GM18499 (cell line): Measurements from ENCODE around the gene DMP1.

Experiments used
- ATAC-seq: cut with Tn5 transposase; IDR thresholded peaks from one replicate; pipeline ENCODE4 v1.9.1; 2021; ENCODE audit warnings: moderate number of reproducible peaks; ENCODE audit not compliant: insufficient read depth, unreplicated experiment

Gene DMP1

GRCh38 chr4:87649980-87650379, at the start of gene DMP1:
Gene DMP1 (plus strand): TSS chr4:87650280. CDS start chr4:87656493, 6,213 bp downstream.
- ATAC-seq: no peak

- ATAC-seq: no peak
These were observed 48.7 kb upstream of the DMP1 start for GRCh38 chr4:87601361-87601760.

GRCh38 chr4:87608229-87608628, 41.9 kb upstream of the DMP1 start, which contains the start of gene DSPP:
Gene DSPP (plus strand): TSS chr4:87608529. CDS start chr4:87610909, 2,380 bp downstream.
- ATAC-seq: no peak

- ATAC-seq: no peak
These were observed 35.7 kb upstream of the DMP1 start for GRCh38 chr4:87614292-87614890.

GRCh38 chr4:87616268-87616667, 33.8 kb upstream of the DMP1 start:
- no peak for ATAC-seq

GRCh38 chr4:87620086-87620485, 30.0 kb upstream of the DMP1 start:
- ATAC-seq: no peak

- ATAC-seq: no peak
These were observed 29.6 kb upstream of the DMP1 start for GRCh38 chr4:87620491-87620890.

GRCh38 chr4:87622303-87622702, 27.8 kb upstream of the DMP1 start:
- ATAC-seq: no peak

- ATAC-seq: peak; percentile 88
These were observed 25.4 kb upstream of the DMP1 start for GRCh38 chr4:87624698-87625097.

- ATAC-seq: no peak
These were observed 18.4 kb upstream of the DMP1 start for GRCh38 chr4:87631668-87632067.

- no peak for ATAC-seq
These were observed 17.6 kb upstream of the DMP1 start for GRCh38 chr4:87632469-87632868.

GRCh38 chr4:87633243-87633642, 16.8 kb upstream of the DMP1 start:
- no peak for ATAC-seq

- ATAC-seq: no peak
These were observed 5.8 kb upstream of the DMP1 start for GRCh38 chr4:87644286-87644685.

- no peak for ATAC-seq
These were observed 858 bp downstream of the DMP1 start for GRCh38 chr4:87650938-87651337.

GRCh38 chr4:87651941-87652340, 1.9 kb downstream of the DMP1 start:
- no peak for ATAC-seq

GRCh38 chr4:87654487-87655044, 4.5 kb downstream of the DMP1 start:
- no peak for ATAC-seq

- ATAC-seq: no peak
These were observed 7.4 kb downstream of the DMP1 start for GRCh38 chr4:87657525-87657924.

GRCh38 chr4:87659247-87659931, 9.3 kb downstream of the DMP1 start:
- ATAC-seq: no peak

GRCh38 chr4:87662871-87663270, 12.8 kb downstream of the DMP1 start:
- ATAC-seq: no peak

GRCh38 chr4:87669373-87669772, 19.3 kb downstream of the DMP1 start:
- ATAC-seq: no peak

GRCh38 chr4:87677731-87678130, 27.7 kb downstream of the DMP1 start:
- ATAC-seq: no peak
